ENCODE data around the gene STMN3. TPM values are rescaled to one million over a fixed set of nuclear protein-coding genes. Genes with fewer than 3 reads are reported as not detected.

STMN3 gene
- 89.8 and 111 TPM in 2 replicates for polyA plus RNA-seq (2012; rRNA removed)
- polyA plus RNA-seq (2012; cell fraction: cytosol; rRNA removed) = 58.5 and 83.6 TPM in 2 replicates
- polyA plus RNA-seq (2012; cell fraction: nucleus; rRNA removed) = 103 and 122 TPM in 2 replicates

- H3K27me3 ChIP-seq (ENCODE audit: insufficient read depth) = no peaks in the 10 kb centered on the region
- no peaks in the 10 kb centered on the region for H3K9me2 ChIP-seq
- ChIA-PET CTCF (interaction anchor here (1.7 to 5.5 kb wide), 2 partner anchors 12 to 115 kb away, joined by 5 to 27 read pairs; partner anchors contain the start of gene PTK6), POLR2A (interaction anchor here (0.6 to 1.2 kb wide), 8 partner anchors 11 to 213 kb away, joined by 3 to 12 read pairs (median 4); partner anchors contain the start of genes ARFRP1 and ZGPAT)
- peak; percentile 89 for DNase-seq
- H4K20me1 ChIP-seq (ENCODE audit: insufficient read depth) = peaks cover 24% of the 10 kb centered on the region
- peaks cover 16% of the 10 kb centered on the region for H3K79me2 ChIP-seq (ENCODE audit: insufficient read depth)
- H3K9me3 ChIP-seq = no peaks in the 10 kb centered on the region
- no peak for TF ChIP-seq YY1 (IDR thresholded peaks at IDR 0.05; ENCODE audit: low read depth)
- TF ChIP-seq CTCF (IDR thresholded peaks at IDR 0.05) = no peak
- TF ChIP-seq REST (IDR thresholded peaks at IDR 0.05; ENCODE audit: low read depth, low read length) = peak; percentile 100
- TF ChIP-seq TAF1 (IDR thresholded peaks at IDR 0.05; ENCODE audit: borderline replicate concordance, low read depth, low read length) = peak; percentile 71; the same call in 1 of the 2 replicates
- peak; percentile 98 for TF ChIP-seq SIN3A (IDR thresholded peaks at IDR 0.05; ENCODE audit: borderline replicate concordance, low read depth, low read length)
- peak; percentile 39 for TF ChIP-seq MXI1 (IDR thresholded peaks at IDR 0.05; ENCODE audit: low read depth, low read length)
- TF ChIP-seq, protein P1, sequence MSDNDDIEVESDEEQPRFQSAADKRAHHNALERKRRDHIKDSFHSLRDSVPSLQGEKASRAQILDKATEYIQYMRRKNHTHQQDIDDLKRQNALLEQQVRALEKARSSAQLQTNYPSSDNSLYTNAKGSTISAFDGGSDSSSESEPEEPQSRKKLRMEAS (IDR thresholded peaks at IDR 0.05; ENCODE audit: low read depth) = peak; percentile 70
- no peak for TF ChIP-seq JUND (IDR thresholded peaks at IDR 0.05)
- TF ChIP-seq POLR2AphosphoS5 (IDR thresholded peaks at IDR 0.05; ENCODE audit: low read depth, low read length) = 0 out of 2 replicates have a peak, but pooled peaks have one; percentile 28
- TF ChIP-seq GABPA (IDR thresholded peaks at IDR 0.05; ENCODE audit: low read depth) = peak; percentile 32; the same call in 1 of the 2 replicates
- TF ChIP-seq FOXM1 (IDR thresholded peaks at IDR 0.05; ENCODE audit: low read depth) = no peak
- H2AFZ ChIP-seq (ENCODE audit: low read depth) = peak within 1 kb of the TSS; percentile 63; the same call in 1 of the 2 replicates
- H3K36me3 ChIP-seq (replicated peaks in 1 of 2; ENCODE audit: control insufficient read depth in 1 of 2, insufficient read depth in 2 of 2, low read length in 1 of 2) = no peaks in the 10 kb centered on the region
- peaks cover 8% of the 10 kb centered on the region for H3F3A ChIP-seq (replicated peaks; ENCODE audit: insufficient read depth)
- peaks cover 8 to 26% of the 10 kb centered on the region in 2 experiments; a peak in 2 of 4 replicates for H3K4me1 ChIP-seq (ENCODE audit: control insufficient read depth in 1 of 2, insufficient read depth in 2 of 2, low read depth in 1 of 2, low read length in 1 of 2)
- H3K27ac ChIP-seq (ENCODE audit: low read depth in 2 of 2, low read length in 1 of 2) = peak within 1 kb of the TSS; percentile 60 to 97
- H3K4me3 ChIP-seq (ENCODE audit: low read depth in 2 of 2, low read length in 1 of 2) = peak within 1 kb of the TSS; percentile 67 to 76
- H3K9ac ChIP-seq = peak within 1 kb of the TSS; percentile 63
- WGBS (ENCODE audit: low lambda C conversion rate) = 2% methylated on average over 42 of the region's 73 CpGs
- peak within 1 kb of the TSS; percentile 84 for H3K4me2 ChIP-seq
Measured at GRCh38 chr20:63653041-63653973, at the start of gene STMN3. Gene STMN3, minus strand, starts transcription at chr20:63653424. Its CDS starts 79 bp downstream, at chr20:63653345.
